Measurements from ENCODE around the gene CD79B.

The CD79B gene

GRCh38 chr17:63939401-63939800 lies 7.3 kb upstream of the CD79B start:
- no peak for DNase-seq (ENCODE audit: extremely low read depth, low read depth)

GRCh38 chr17:63937920-63938319 lies 5.8 kb upstream of the CD79B start:
- no peak for DNase-seq (ENCODE audit: extremely low read depth, low read depth)
- no peak for TF ChIP-seq CTCF (IDR thresholded peaks at IDR 0.05; ENCODE audit: low read depth, low read length)

More at GRCh38 chr17:63939401-63939800, 7.3 kb upstream of the CD79B start:
- TF ChIP-seq CTCF (IDR thresholded peaks at IDR 0.05; ENCODE audit: low read depth, low read length): no peak

- TF ChIP-seq CTCF (IDR thresholded peaks at IDR 0.05; ENCODE audit: low read depth, low read length): no peak
- DNase-seq (ENCODE audit: extremely low read depth, low read depth): no peak
Measured at GRCh38 chr17:63937319-63937718, 5.2 kb upstream of the CD79B start.

- TF ChIP-seq CTCF (IDR thresholded peaks at IDR 0.05; ENCODE audit: low read depth, low read length): no peak
- DNase-seq (ENCODE audit: extremely low read depth, low read depth): no peak
Measured at GRCh38 chr17:63934183-63935112, 2.3 kb upstream of the CD79B start.

- DNase-seq (ENCODE audit: extremely low read depth, low read depth): no peak
- no peak for TF ChIP-seq CTCF (IDR thresholded peaks at IDR 0.05; ENCODE audit: low read depth, low read length)
Measured at GRCh38 chr17:63933598-63933997, 1.5 kb upstream of the CD79B start.

GRCh38 chr17:63932721-63933120 lies 590 bp upstream of the CD79B start:
- no peak for TF ChIP-seq CTCF (IDR thresholded peaks at IDR 0.05; ENCODE audit: low read depth, low read length)
- DNase-seq (ENCODE audit: extremely low read depth, low read depth): no peak

- no peak for DNase-seq (ENCODE audit: extremely low read depth, low read depth)
- no peak for TF ChIP-seq CTCF (IDR thresholded peaks at IDR 0.05; ENCODE audit: low read depth, low read length)
Measured at GRCh38 chr17:63930951-63931575, 1.1 kb downstream of the CD79B start.
